GM23248 (cell line): ENCODE data around the gene SLC7A8. TPM values are rescaled to one million over a fixed set of nuclear protein-coding genes. Genes with fewer than 3 reads are reported as not detected.

Experiments used
- DNase-seq: peaks from one replicate; pipeline ENCODE4 v3.0.0-alpha.2; 2015
- H2AFZ ChIP-seq: fragments of 200-600 bp; sonication (generic); 2 replicates; pipeline ENCODE4 v1.6.1; 2016; ENCODE audit warnings: antibody characterized with exemption
- H3F3A ChIP-seq: fragments of 200-600 bp; sonication (generic); 2 replicates; pipeline ENCODE4 v1.6.1; 2016; ENCODE audit warnings: mild to moderate bottlenecking, antibody characterized with exemption, mixed run types; ENCODE audit not compliant: insufficient read depth
- H3K27ac ChIP-seq: fragments of 200-600 bp; sonication (generic); 2 replicates; pipeline ENCODE4 v1.5.1; 2016; ENCODE audit warnings: mild to moderate bottlenecking
- H3K27me3 ChIP-seq: fragments of 200-600 bp; sonication (generic); replicated peaks from 2 replicates; pipeline ENCODE4 v1.6.1; 2016; ENCODE audit warnings: mild to moderate bottlenecking; ENCODE audit not compliant: insufficient read depth
- H3K36me3 ChIP-seq: fragments of 200-600 bp; sonication (generic); 2 replicates; pipeline ENCODE4 v1.6.1; 2016; ENCODE audit warnings: low read depth, mild to moderate bottlenecking
- H3K4me1 ChIP-seq: fragments of 200-600 bp; sonication (generic); 2 replicates; pipeline ENCODE4 v1.6.1; 2016; ENCODE audit warnings: mild to moderate bottlenecking; ENCODE audit not compliant: insufficient read depth
- H3K4me2 ChIP-seq: fragments of 200-600 bp; sonication (generic); one replicate; pipeline ENCODE4 v1.6.1; 2016; ENCODE audit warnings: mild to moderate bottlenecking; ENCODE audit not compliant: unreplicated experiment
- H3K4me3 ChIP-seq: fragments of 200-600 bp; sonication (generic); 2 replicates; pipeline ENCODE4 v1.5.1; 2016; ENCODE audit warnings: mild to moderate bottlenecking
- H3K79me2 ChIP-seq: fragments of 200-600 bp; sonication (generic); 2 replicates; pipeline ENCODE4 v1.6.1; 2016; ENCODE audit warnings: mild to moderate bottlenecking; ENCODE audit not compliant: insufficient read depth
- H3K9ac ChIP-seq: fragments of 200-600 bp; sonication (generic); 2 replicates; pipeline ENCODE4 v1.6.1; 2016; ENCODE audit warnings: mild to moderate bottlenecking
- H3K9me2 ChIP-seq: fragments of 200-600 bp; sonication (generic); 2 replicates; pipeline ENCODE4 v1.6.1; 2016; ENCODE audit warnings: mixed run types, mild to moderate bottlenecking, moderate library complexity; ENCODE audit not compliant: insufficient read depth
- H3K9me3 ChIP-seq: fragments of 200-600 bp; sonication (generic); one replicate; pipeline ENCODE4 v1.6.1; 2017; ENCODE audit warnings: low read depth
- H4K20me1 ChIP-seq: fragments of 200-600 bp; sonication (generic); 2 replicates; pipeline ENCODE4 v1.6.0; 2016; ENCODE audit not compliant: insufficient read depth
- EZH2 ChIP-seq: fragments of 200-600 bp; sonication (generic); IDR thresholded peaks from 2 replicates; pipeline ENCODE4 v1.6.1; 2018; ENCODE audit warnings: antibody characterized with exemption, mild to moderate bottlenecking; ENCODE audit not compliant: insufficient read depth, poor library complexity, severe bottlenecking
- EZH2phosphoT487 ChIP-seq: fragments of 200-600 bp; sonication (generic); IDR thresholded peaks from 2 replicates; pipeline ENCODE4 v1.6.1; 2018; ENCODE audit warnings: antibody characterized with exemption, moderate library complexity, mild to moderate bottlenecking, low read depth; ENCODE audit not compliant: insufficient read depth
- WGBS, 2 experiments: methylation state at CpG; one replicate each; pipeline ENCODE4 v1.1.6; 2015 to 2017; ENCODE audit warnings: low lambda C conversion rate in 2 of 2, low coverage in 1 of 2; ENCODE audit errors: missing lambda C conversion rate in 2 of 2; 5-methylcytosine and 5-hydroxymethylcytosine counted together
- in situ Hi-C: fragments of 300-500 bp; cut with MboI; formaldehyde crosslinking; loops from 2 replicates; pipeline ENCODE4 v1.15.0; 2020
- polyA plus RNA-seq: library from polyadenylated mRNA; unstranded; fragments of >200 nt; fragmentation: Nextera tagmentation; extraction: Ambion mirVana; gene quantifications from 2 replicates; pipeline ENCODE4 v1.2.1, GENCODE V29; 2016
- total RNA-seq: library from RNA; depleted of rRNA; stranded (reverse); fragments of >200 nt; shearing (Covaris generic); gene quantifications from 2 replicates; pipeline ENCODE4 v1.2.3, GENCODE V29; 2014

SLC7A8 gene
- total and polyA plus RNA-seq, 2 experiments from 2014 or later, result 6.7 to 9.9 TPM

- Histone ChIP-seq H3K9me3 (no peaks in the 10 kb centered on the region), H3K36me3 (no peaks in the 10 kb centered on the region), H3K79me2 (no peaks in the 10 kb centered on the region), H3K27me3 (no peaks in the 10 kb centered on the region), H2AFZ (peak overlapping the region; percentile 33; the same call in 1 of the 2 replicates), H3K4me3 (peak overlapping the region; percentile 32; the same call in 1 of the 2 replicates), H3F3A (peaks cover 9% of the 10 kb centered on the region), H3K9ac (peak overlapping the region; percentile 44; the same call in 1 of the 2 replicates), H3K27ac (peak overlapping the region; percentile 33), H4K20me1 (no peaks in the 10 kb centered on the region), H3K4me2 (peak overlapping the region; percentile 56), H3K4me1 (peaks cover 9% of the 10 kb centered on the region), H3K9me2 (no peaks in the 10 kb centered on the region)
- peak; percentile 93 for DNase-seq
- WGBS, 2 experiments, result 44% methylated on average over 11 of the region's 11 CpGs
- in situ Hi-C loops, result no loop called here
- no peak for TF ChIP-seq EZH2
- TF ChIP-seq EZH2phosphoT487, result no peak
Observed at GRCh38 chr14:23160924-23161522, 22.4 kb downstream of the SLC7A8 start.

GRCh38 chr14:23159532-23159931 lies 23.9 kb downstream of the SLC7A8 start:
- H3K4me3 ChIP-seq, result no peak overlapping the region
- no peaks in the 10 kb centered on the region for H3K9me2 ChIP-seq
- no peak overlapping the region for H3K4me2 ChIP-seq
- H3K36me3 ChIP-seq, result no peaks in the 10 kb centered on the region
- H3K79me2 ChIP-seq, result no peaks in the 10 kb centered on the region
- TF ChIP-seq EZH2 (no peak), EZH2phosphoT487 (no peak)
- DNase-seq, result no peak
- H3K27me3 ChIP-seq, result no peaks in the 10 kb centered on the region
- H4K20me1 ChIP-seq, result no peaks in the 10 kb centered on the region
- peaks cover 23% of the 10 kb centered on the region for H3K4me1 ChIP-seq
- H3K9me3 ChIP-seq, result no peaks in the 10 kb centered on the region
- 68 to 73% methylated on average over 1 of the region's 1 CpG for WGBS, 2 experiments
- no peak overlapping the region for H3K27ac ChIP-seq
- in situ Hi-C loops, result no loop called here
- H3F3A ChIP-seq, result peaks cover 23% of the 10 kb centered on the region
- H3K9ac ChIP-seq, result no peak overlapping the region
- no peak overlapping the region for H2AFZ ChIP-seq

GRCh38 chr14:23158779-23159178 lies 24.7 kb downstream of the SLC7A8 start:
- no peak overlapping the region for H3K9ac ChIP-seq
- H3K36me3 ChIP-seq, result no peaks in the 10 kb centered on the region
- H3K9me3 ChIP-seq, result no peaks in the 10 kb centered on the region
- no peak for DNase-seq
- in situ Hi-C loops, result no loop called here
- TF ChIP-seq EZH2 (no peak), EZH2phosphoT487 (no peak)
- no peaks in the 10 kb centered on the region for H3K27me3 ChIP-seq
- no peak overlapping the region for H3K27ac ChIP-seq
- H4K20me1 ChIP-seq, result no peaks in the 10 kb centered on the region
- H3K4me1 ChIP-seq, result peaks cover 31% of the 10 kb centered on the region
- H3F3A ChIP-seq, result peaks cover 28% of the 10 kb centered on the region
- H3K9me2 ChIP-seq, result no peaks in the 10 kb centered on the region
- no peaks in the 10 kb centered on the region for H3K79me2 ChIP-seq
- no peak overlapping the region for H3K4me2 ChIP-seq
- no peak overlapping the region for H2AFZ ChIP-seq
- WGBS, 2 experiments, result 65 to 86% methylated on average over 2 of the region's 2 CpGs
- H3K4me3 ChIP-seq, result no peak overlapping the region

- Histone ChIP-seq H3K79me2 (no peaks in the 10 kb centered on the region), H3K4me1 (peaks cover 28% of the 10 kb centered on the region), H3K27me3 (no peaks in the 10 kb centered on the region), H3K9ac (peak overlapping the region; percentile 77), H4K20me1 (no peaks in the 10 kb centered on the region), H2AFZ (peak overlapping the region; percentile 92), H3K9me3 (no peaks in the 10 kb centered on the region), H3F3A (peaks cover 32% of the 10 kb centered on the region), H3K9me2 (no peaks in the 10 kb centered on the region), H3K36me3 (no peaks in the 10 kb centered on the region), H3K4me3 (peak overlapping the region; percentile 59), H3K27ac (peak overlapping the region; percentile 90), H3K4me2 (peak overlapping the region; percentile 84)
- in situ Hi-C loops, result no loop called here
- peak; percentile 95 for DNase-seq
- no peak for TF ChIP-seq EZH2
- TF ChIP-seq EZH2phosphoT487, result no peak
- WGBS, 2 experiments, result 1 to 3% methylated on average over 10 of the region's 10 CpGs
Observed at GRCh38 chr14:23154964-23155587, 28.4 kb downstream of the SLC7A8 start.
